Prostate gland (tissue), 2 donors: Measurements from ENCODE around the gene FMNL3.

Experiments used
- CTCF ChIP-seq, 4 experiments: fragments of 200-600 bp in 2 of 4; fragments of 450-650 bp in 2 of 4; sonication (generic) in 2 of 4; IDR thresholded peaks; 1 replicate in 3 of 4; 2 replicates in 1 of 4; pipeline ENCODE4 v1.5.1; 2016 to 2019; ENCODE audit warnings: antibody characterized with exemption in 4 of 4, mild to moderate bottlenecking in 2 of 4, moderate library complexity in 2 of 4
- POLR2A ChIP-seq: fragments of 450-650 bp; IDR thresholded peaks from one replicate; pipeline ENCODE4 v1.6.1; 2016; ENCODE audit warnings: antibody characterized with exemption, mild to moderate bottlenecking
- POLR2AphosphoS5 ChIP-seq: sonication (generic); formaldehyde crosslinking; IDR thresholded peaks from one replicate; pipeline ENCODE4 v1.6.1; 2017; ENCODE audit warnings: antibody characterized with exemption

GRCh38 chr12:49666176-49666575 is 41.0 kb downstream of the FMNL3 start:
- TF ChIP-seq POLR2A = no peak
- TF ChIP-seq CTCF (IDR thresholded peaks at IDR 0.05) = no peak
- TF ChIP-seq POLR2AphosphoS5 = no peak
